Subcutaneous adipose tissue (tissue), 4 donors: ENCODE measurements around the gene SPCS1. TPM values are rescaled to one million over a fixed set of nuclear protein-coding genes. Genes with fewer than 3 reads are reported as not detected.

Source experiments
- CTCF ChIP-seq: fragments of 450-650 bp; IDR thresholded peaks from one replicate; pipeline ENCODE4 v1.5.1; 2016; ENCODE audit warnings: low read depth, mild to moderate bottlenecking, control low read depth, antibody characterized with exemption, moderate library complexity
- total RNA-seq, 4 donors: library from RNA; depleted of rRNA; stranded (reverse); fragments of >200 nt; gene quantifications; one replicate each; pipeline ENCODE4 v1.1.0, GENCODE V29; 2016

Gene SPCS1
- 100 to 1,000 TPM in 1 of 4 donors, 10 to 100 TPM in 3; 44.3 to 108 (median 80.8) TPM for total RNA-seq

GRCh38 chr3:52705688-52706686 lies at the start of gene SPCS1, which contains the start of gene GLT8D1:
Gene SPCS1, plus strand, starts transcription at chr3:52706106. Its CDS starts 141 bp downstream, at chr3:52706247.
Gene GLT8D1, minus strand, starts transcription at chr3:52705791. Its CDS starts 5,331 bp downstream, at chr3:52700460.
- TF ChIP-seq CTCF = no peak

GRCh38 chr3:52660046-52660445 lies 45.9 kb upstream of the SPCS1 start:
- TF ChIP-seq CTCF = no peak

- TF ChIP-seq CTCF = no peak
Measured at GRCh38 chr3:52663098-52663497, 42.8 kb upstream of the SPCS1 start.

- TF ChIP-seq CTCF = no peak
Measured at GRCh38 chr3:52670621-52671521, 35.0 kb upstream of the SPCS1 start.

- TF ChIP-seq CTCF = no peak
Measured at GRCh38 chr3:52671676-52672075, 34.2 kb upstream of the SPCS1 start.

- no peak for TF ChIP-seq CTCF
Measured at GRCh38 chr3:52678265-52679198, 27.4 kb upstream of the SPCS1 start.
